HFFc6 (cell line): Measurements from ENCODE around the gene MTMR3. TPM values are rescaled to one million over a fixed set of nuclear protein-coding genes. Genes with fewer than 3 reads are reported as not detected.
"Not testable (repeated sequence)": the region's sequence is repeated elsewhere in the genome, so short reads cannot be mapped to it uniquely, and the experiment has no call there.

ENCODE experiments used
- DNase-seq: peaks from one replicate; pipeline ENCODE4 v3.0.0-alpha.2; 2018
- H3K27ac Mint-ChIP-seq: 2 replicates; pipeline ENCODE4 v1.8.0; 2020; ENCODE audit warnings: mild to moderate bottlenecking, mixed read lengths
- H3K27me3 Mint-ChIP-seq: 2 replicates; pipeline ENCODE4 v1.8.0; 2021; ENCODE audit warnings: mild to moderate bottlenecking, moderate library complexity, mixed read lengths; ENCODE audit not compliant: insufficient read depth
- H3K36me3 Mint-ChIP-seq: 2 replicates; pipeline ENCODE4 v1.8.0; 2021; ENCODE audit warnings: low read depth, mixed read lengths
- H3K4me1 Mint-ChIP-seq: 2 replicates; pipeline ENCODE4 v1.8.0; 2020; ENCODE audit warnings: low read depth, mixed read lengths
- H3K4me3 Mint-ChIP-seq: 2 replicates; pipeline ENCODE4 v1.8.0; 2020; ENCODE audit warnings: mild to moderate bottlenecking, moderate library complexity, mixed read lengths
- H3K9me3 Mint-ChIP-seq: 2 replicates; pipeline ENCODE4 v1.8.0; 2020; ENCODE audit warnings: mild to moderate bottlenecking, mixed read lengths
- CTCF ChIP-seq: fragments of 200-600 bp; sonication (generic); IDR thresholded peaks from 2 replicates; pipeline ENCODE4 v1.5.0; 2021; ENCODE audit warnings: antibody characterized with exemption, mild to moderate bottlenecking
- long read RNA-seq: library from polyadenylated mRNA; unstranded; transcript quantifications from one replicate; pipeline ENCODE4 v2.0.0, GENCODE V29; 2019
- total RNA-seq, 6 experiments: library from RNA; stranded (reverse); fragmentation: NEBNext Ultra II Directional; extraction: Animal tissue kit (Norgen Biotek cat#: 25700); gene quantifications; 2 replicates in 1 of 6; 3 replicates in 5 of 6; pipeline ENCODE4 v1.2.3, GENCODE V29; 2021

Gene MTMR3
- 10 to 100 TPM; 19.0 to 27.0 (median 21.7) TPM for total RNA-seq
- long read RNA-seq, full-length matches to known transcripts: 1 of 9 reads
- long read RNA-seq, partial matches to known transcripts: 3 of 9 reads
- long read RNA-seq, other reads (novel, unspliced or antisense): 5 of 9 reads

DNA sequence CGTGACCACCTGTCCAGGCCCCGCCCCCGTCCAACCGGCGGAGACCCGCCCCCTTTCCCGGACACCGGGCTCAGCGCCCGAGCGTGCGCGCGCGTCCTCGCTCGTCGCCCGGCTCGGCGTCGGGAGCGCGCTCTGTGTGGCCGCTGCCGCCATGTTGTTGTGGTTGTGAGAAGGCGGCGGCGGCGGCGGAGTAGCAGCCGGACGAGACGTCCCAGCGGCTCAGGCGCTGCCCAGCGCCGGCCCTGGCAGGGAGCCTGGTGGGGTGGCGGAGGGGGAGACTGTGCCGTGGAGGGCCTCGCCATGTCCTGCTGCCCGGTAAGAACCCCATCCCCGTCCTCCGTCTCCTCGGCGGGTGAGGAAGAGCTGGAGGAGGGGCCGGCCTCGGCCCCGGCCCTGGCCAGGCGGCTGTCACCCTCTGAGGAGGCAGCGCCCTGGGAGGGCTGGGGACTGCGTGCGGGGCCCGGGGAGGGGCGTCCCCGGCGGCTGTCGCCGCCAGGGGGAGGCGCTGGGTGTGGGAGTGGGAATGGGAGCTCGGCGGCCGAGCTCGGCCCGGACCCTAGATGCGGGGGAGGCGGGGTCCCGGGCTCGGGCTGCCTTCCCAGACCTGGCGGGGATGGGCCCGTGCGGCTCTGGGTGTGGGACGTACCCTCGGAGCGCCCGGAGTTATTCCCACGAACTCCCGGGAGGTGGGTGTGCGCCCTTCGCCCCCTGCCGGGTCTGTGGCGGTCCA, at the start of gene MTMR3:
MTMR3 (plus strand) TSS at position 130 of the 730 bp plus-strand sequence. CDS start 87,886 bp downstream, outside the sequence.
- Mint-ChIP-seq H3K4me3 (peak within 1 kb of the TSS; percentile 96), H3K36me3 (peaks cover 11% of the 10 kb centered on the region)
- TF ChIP-seq CTCF: peak; percentile 76

DNA sequence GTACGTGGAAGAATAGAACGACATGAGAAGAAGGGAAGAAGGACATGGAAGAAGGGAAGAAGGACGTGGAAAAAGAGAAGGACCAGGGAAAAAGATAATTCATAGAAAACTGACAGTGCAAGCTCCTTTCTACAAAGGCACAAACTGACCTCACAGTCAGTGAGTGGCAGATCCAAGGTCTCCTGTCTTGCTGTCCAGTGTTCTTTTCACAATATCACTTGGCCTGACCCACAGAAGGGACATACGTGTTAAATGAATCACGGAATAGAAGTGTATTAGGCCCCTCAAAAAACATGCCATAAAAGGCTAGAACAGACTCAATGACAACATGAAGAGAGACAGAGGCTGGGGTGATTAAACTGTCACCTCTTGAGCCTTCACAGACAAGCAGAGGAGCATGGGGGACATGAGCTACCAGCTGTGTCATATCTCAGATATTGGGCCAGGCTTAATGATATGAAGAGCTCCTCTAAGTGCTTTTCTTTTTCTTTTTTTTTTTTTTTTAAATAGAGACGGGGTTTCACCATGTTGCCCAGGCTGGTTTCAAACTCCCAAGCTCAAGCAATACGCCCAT, 49.5 kb upstream of the MTMR3 start:
- no peak overlapping the region for H3K27ac Mint-ChIP-seq
- H3K4me1 Mint-ChIP-seq: peaks cover 27% of the 10 kb centered on the region
- no peaks in the 10 kb centered on the region; the same call in none of the 2 replicates for H3K27me3 Mint-ChIP-seq
- no peak overlapping the region for H3K4me3 Mint-ChIP-seq
- TF ChIP-seq CTCF: no peak
- H3K9me3 Mint-ChIP-seq: peaks cover 4% of the 10 kb centered on the region
- no peak for DNase-seq
- peaks cover 26% of the 10 kb centered on the region for H3K36me3 Mint-ChIP-seq

More for the DNA sequence above, at the start of gene MTMR3:
- peaks cover 7% of the 10 kb centered on the region for H3K4me1 Mint-ChIP-seq
- H3K9me3 Mint-ChIP-seq: no peaks in the 10 kb centered on the region
- H3K27ac Mint-ChIP-seq: peak within 1 kb of the TSS; percentile 82
- peak; percentile 80 for DNase-seq
- peaks cover 2% of the 10 kb centered on the region; the same call in 1 of the 2 replicates for H3K27me3 Mint-ChIP-seq

- DNase-seq: no peak
- H3K4me1 Mint-ChIP-seq: peaks cover 33% of the 10 kb centered on the region
- no peak overlapping the region for H3K4me3 Mint-ChIP-seq
- peaks cover 26% of the 10 kb centered on the region for H3K36me3 Mint-ChIP-seq
- H3K9me3 Mint-ChIP-seq: peaks cover 4% of the 10 kb centered on the region
- H3K27ac Mint-ChIP-seq: no peak overlapping the region
- H3K27me3 Mint-ChIP-seq: no peaks in the 10 kb centered on the region; the same call in none of the 2 replicates
- TF ChIP-seq CTCF: no peak
Observed at GRCh38 chr22:29834046-29834445, 48.9 kb upstream of the MTMR3 start.

- not testable (repeated sequence) for H3K27me3 Mint-ChIP-seq, H3K27ac Mint-ChIP-seq, DNase-seq, H3K9me3 Mint-ChIP-seq
- Mint-ChIP-seq H3K4me3 (peak overlapping the region; percentile 97), H3K4me1 (peaks cover 40% of the 10 kb centered on the region), H3K36me3 (peaks cover 20% of the 10 kb centered on the region)
Observed at GRCh38 chr22:29836791-29837370, 46.1 kb upstream of the MTMR3 start.

DNA sequence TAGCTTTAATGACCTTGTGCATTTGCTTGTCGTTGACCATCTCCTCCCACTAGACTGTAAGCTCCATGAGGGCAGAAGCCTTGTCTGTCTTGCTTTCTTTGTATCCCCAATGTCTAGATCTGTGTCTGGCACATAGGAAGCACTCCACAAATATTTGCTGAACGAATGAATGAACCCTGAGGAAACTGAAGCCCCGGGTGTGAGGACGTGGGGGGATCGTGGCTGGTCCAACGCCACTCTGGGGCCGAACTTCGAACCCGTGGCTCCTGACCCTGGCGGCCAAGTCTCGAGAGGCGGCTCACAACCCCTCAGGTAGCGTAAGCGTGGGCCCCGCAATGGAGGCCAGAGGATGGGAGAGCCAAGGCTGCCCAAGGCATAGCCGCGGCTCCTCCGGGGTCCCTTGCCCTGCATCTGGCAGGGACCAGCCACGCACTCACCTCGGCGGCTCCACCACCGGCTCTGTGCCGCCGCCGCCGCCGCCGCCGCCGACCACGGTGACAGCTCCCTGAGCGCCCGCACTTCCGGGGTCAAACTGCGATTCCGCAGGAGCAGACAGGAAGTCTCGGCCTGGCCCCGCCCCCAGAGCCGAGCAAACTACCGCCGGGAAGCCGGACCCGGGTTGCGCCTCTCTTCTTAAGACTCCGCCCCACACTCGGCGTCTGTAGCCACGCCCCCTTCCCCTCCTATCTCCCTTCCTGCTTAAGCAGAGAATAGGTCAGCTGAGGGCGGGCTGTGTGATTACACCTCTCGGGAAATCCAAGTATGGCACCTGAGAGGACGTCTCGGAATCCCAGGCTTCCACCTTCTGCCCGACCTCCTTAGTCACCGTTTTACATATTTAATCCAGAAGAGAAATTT, 45.0 kb upstream of the MTMR3 start, which contains the start of gene ASCC2:
ASCC2 (minus strand) TSS at position 534 of the 858 bp plus-strand sequence. CDS start 5,949 bp downstream, outside the sequence.
- Mint-ChIP-seq H3K4me1 (peaks cover 51% of the 10 kb centered on the region), H3K9me3 (peaks cover 4% of the 10 kb centered on the region), H3K27ac (peak within 1 kb of the TSS; percentile 87), H3K36me3 (peaks cover 18% of the 10 kb centered on the region), H3K4me3 (peak within 1 kb of the TSS; percentile 97), H3K27me3 (peaks cover 1% of the 10 kb centered on the region)
- TF ChIP-seq CTCF: no peak
- peak; percentile 92 for DNase-seq
